ENCODE data around the gene NLRP10. TPM values are rescaled to one million over a fixed set of nuclear protein-coding genes. Genes with fewer than 3 reads are reported as not detected.
A peak's percentile ranks its signal among the peaks of the same experiment; 100 is the strongest.

Gene NLRP10
- total and polyA plus RNA-seq, 2 of the 13 experiments (the other 11 are each of a cell fraction or from before 2014, with no cell fraction given) = not detected

DNA sequence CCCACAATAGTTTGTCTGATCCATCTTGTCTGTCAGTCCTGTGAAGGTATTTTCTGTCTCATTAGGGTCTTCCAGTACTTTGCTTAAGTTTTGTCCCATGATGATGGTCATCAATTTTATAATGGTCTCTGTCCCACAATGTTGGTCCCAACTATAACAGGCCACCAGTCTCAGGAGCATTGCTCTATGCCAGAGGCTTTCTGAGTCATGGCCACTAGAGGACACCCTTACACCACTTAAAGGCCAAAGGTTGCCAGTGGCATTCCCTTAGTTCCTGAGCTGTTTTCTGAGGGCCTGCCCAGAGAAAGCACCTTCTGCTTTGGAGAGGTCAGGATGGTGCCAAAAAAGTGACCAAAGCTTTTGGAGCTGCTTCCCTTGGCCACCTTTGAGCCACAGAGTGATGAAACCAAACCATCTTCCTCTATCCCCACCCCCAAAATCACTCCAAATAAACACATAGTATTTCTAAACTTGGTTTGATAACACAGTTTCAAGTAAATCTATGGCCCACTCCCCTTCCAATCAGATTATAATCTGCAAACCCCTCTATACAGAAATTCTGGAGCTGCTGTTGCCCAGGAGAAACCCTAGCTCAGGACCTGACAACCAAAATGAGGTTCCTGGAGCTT is 41.2 kb upstream of the NLRP10 start:
- in situ Hi-C loops (cut with HindIII; ENCODE audit: extremely low pct_ligation_motif_present, low pct_unique_long_range_greater_than_20kb) = loop anchor here (10.0 kb wide), 2 partner anchors 88 to 258 kb away; partner anchors contain the start of gene LMO1
- H3K79me2 ChIP-seq (ENCODE audit: insufficient read depth, low read length) = no peaks in the 10 kb centered on the region
- H3K4me2 ChIP-seq (ENCODE audit: low read depth, low read length) = no peak overlapping the region
- peak; percentile 88 for FAIRE-seq
- H4K20me1 ChIP-seq (ENCODE audit: insufficient read depth, low read length) = no peaks in the 10 kb centered on the region
- H3K36me3 ChIP-seq (replicated peaks in 1 of 2; ENCODE audit: control insufficient read depth in 1 of 2, insufficient read depth in 2 of 2, low read length in 2 of 2) = no peaks in the 10 kb centered on the region
- TF ChIP-seq RFX3 (CRISPR knock-in tag; IDR thresholded peaks at IDR 0.05) (no peak), STAG1 (CRISPR knock-in tag; IDR thresholded peaks at IDR 0.05) (peak; percentile 94), HNF4A (CRISPR knock-in tag; IDR thresholded peaks at IDR 0.05) (peak; percentile 33), XRCC5 (optimal IDR thresholded peaks at IDR 0.05; ENCODE audit: low read length) (peak; percentile 56), RAD21 (CRISPR knock-in tag; IDR thresholded peaks at IDR 0.05) (peak; percentile 79), NR2F6 (IDR thresholded peaks at IDR 0.05) (0 out of 2 replicates have a peak, but pooled peaks have one; percentile 30), NR2F6 (CRISPR knock-in tag; IDR thresholded peaks at IDR 0.05) (peak; percentile 56; the same call in 1 of the 2 replicates), HNF4G (IDR thresholded peaks at IDR 0.05; ENCODE audit: borderline replicate concordance, low read depth, low read length) (peak; percentile 49; the same call in 1 of the 2 replicates), HNF4G (CRISPR knock-in tag; IDR thresholded peaks at IDR 0.05; ENCODE audit: borderline replicate concordance, low read depth) (no peak), SMC3 (IDR thresholded peaks at IDR 0.05; ENCODE audit: low read length) (peak; percentile 82), FOSL2 (CRISPR knock-in tag; IDR thresholded peaks at IDR 0.05) (peak; percentile 49), ZNF337 (CRISPR knock-in tag; IDR thresholded peaks at IDR 0.05; ENCODE audit: borderline replicate concordance, low read depth) (no peak), NR2F1 (CRISPR knock-in tag; IDR thresholded peaks at IDR 0.05) (peak in 1 of 2 experiments; percentile 40; a peak in 1 of 4 replicates), THYN1 (CRISPR knock-in tag; IDR thresholded peaks at IDR 0.05; ENCODE audit: borderline replicate concordance, low read depth) (no peak), YEATS2 (CRISPR knock-in tag; IDR thresholded peaks at IDR 0.05; ENCODE audit: borderline replicate concordance) (peak; percentile 27; the same call in 1 of the 2 replicates), SP5 (CRISPR knock-in tag; IDR thresholded peaks at IDR 0.05; ENCODE audit: borderline replicate concordance, low read depth) (no peak)
- TF ChIP-seq, protein P1, sequence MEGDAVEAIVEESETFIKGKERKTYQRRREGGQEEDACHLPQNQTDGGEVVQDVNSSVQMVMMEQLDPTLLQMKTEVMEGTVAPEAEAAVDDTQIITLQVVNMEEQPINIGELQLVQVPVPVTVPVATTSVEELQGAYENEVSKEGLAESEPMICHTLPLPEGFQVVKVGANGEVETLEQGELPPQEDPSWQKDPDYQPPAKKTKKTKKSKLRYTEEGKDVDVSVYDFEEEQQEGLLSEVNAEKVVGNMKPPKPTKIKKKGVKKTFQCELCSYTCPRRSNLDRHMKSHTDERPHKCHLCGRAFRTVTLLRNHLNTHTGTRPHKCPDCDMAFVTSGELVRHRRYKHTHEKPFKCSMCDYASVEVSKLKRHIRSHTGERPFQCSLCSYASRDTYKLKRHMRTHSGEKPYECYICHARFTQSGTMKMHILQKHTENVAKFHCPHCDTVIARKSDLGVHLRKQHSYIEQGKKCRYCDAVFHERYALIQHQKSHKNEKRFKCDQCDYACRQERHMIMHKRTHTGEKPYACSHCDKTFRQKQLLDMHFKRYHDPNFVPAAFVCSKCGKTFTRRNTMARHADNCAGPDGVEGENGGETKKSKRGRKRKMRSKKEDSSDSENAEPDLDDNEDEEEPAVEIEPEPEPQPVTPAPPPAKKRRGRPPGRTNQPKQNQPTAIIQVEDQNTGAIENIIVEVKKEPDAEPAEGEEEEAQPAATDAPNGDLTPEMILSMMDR (CRISPR knock-in tag; IDR thresholded peaks at IDR 0.05) = peak; percentile 93
- TF ChIP-seq, protein P2, sequence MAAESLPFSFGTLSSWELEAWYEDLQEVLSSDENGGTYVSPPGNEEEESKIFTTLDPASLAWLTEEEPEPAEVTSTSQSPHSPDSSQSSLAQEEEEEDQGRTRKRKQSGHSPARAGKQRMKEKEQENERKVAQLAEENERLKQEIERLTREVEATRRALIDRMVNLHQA (CRISPR knock-in tag; IDR thresholded peaks at IDR 0.05) = no peak
- DNase-seq (ENCODE audit: low spot score) = peak; percentile 63
- BruUV-seq (replicated peaks) = no TSS peak
- H3K27ac ChIP-seq (ENCODE audit: extremely low read length, insufficient read depth, low read length) = no peak overlapping the region
- H3K4me3 ChIP-seq (replicated peaks in 1 of 3; ENCODE audit: insufficient read depth in 1 of 3, low read depth in 2 of 3, low read length in 3 of 3) = no peak overlapping the region
- no peak overlapping the region for H3K9ac ChIP-seq (ENCODE audit: insufficient read depth, low read depth, low read length)
- H2AFZ ChIP-seq (ENCODE audit: low read length) = no peak overlapping the region
- H3K9me3 ChIP-seq (ENCODE audit: low read length) = no peaks in the 10 kb centered on the region
- intact Hi-C loops (cut with micrococcal nuclease; ENCODE audit: unreplicated experiment) = loop anchor here (1.0 kb wide), 3 partner anchors 64 to 93 kb away; no protein-coding TSS in a partner anchor
- no peaks in the 10 kb centered on the region for H3K4me1 ChIP-seq (ENCODE audit: insufficient read depth, low read length)
- peak; percentile 95 for ATAC-seq
- no peaks in the 10 kb centered on the region for H3K27me3 ChIP-seq (ENCODE audit: control insufficient read depth in 1 of 2, insufficient read depth in 2 of 2, low read length in 2 of 2)
- CTCF ChIA-PET (ENCODE audit: low intra/inter-chr PET ratio, low total read pairs) = interaction anchor here (1.2 to 3.0 kb wide), 5 partner anchors 26 to 94 kb away, joined by 3 to 20 read pairs (median 7); no protein-coding TSS in a partner anchor
- POLR2A ChIA-PET = interaction anchor here (1.0 to 1.5 kb wide), 2 partner anchors 19 to 93 kb away, joined by 3 to 4 read pairs; partner anchors contain the start of gene EIF3F
